CMK (cell line): ENCODE results near the gene CAPNS2.

Experiments
- DNase-seq: peaks from one replicate; pipeline ENCODE4 v3.0.0-alpha.2; 2010; ENCODE audit warnings: low read depth

Gene CAPNS2

GRCh38 chr16:55566432-55567175 lies at the start of gene CAPNS2:
Gene CAPNS2 (plus strand): TSS chr16:55566684. CDS start chr16:55566757, 73 bp downstream.
- no peak for DNase-seq

GRCh38 chr16:55521792-55522191 lies 44.7 kb upstream of the CAPNS2 start:
- no peak for DNase-seq

GRCh38 chr16:55526441-55526840 lies 40.0 kb upstream of the CAPNS2 start:
- DNase-seq = no peak

- no peak for DNase-seq
Measured at GRCh38 chr16:55527885-55528284, 38.6 kb upstream of the CAPNS2 start.

- no peak for DNase-seq
Measured at GRCh38 chr16:55529018-55529417, 37.5 kb upstream of the CAPNS2 start.

- DNase-seq = no peak
Measured at GRCh38 chr16:55530316-55530856, 36.1 kb upstream of the CAPNS2 start.

GRCh38 chr16:55532227-55532626 lies 34.3 kb upstream of the CAPNS2 start:
- DNase-seq = no peak

GRCh38 chr16:55534756-55535155 lies 31.7 kb upstream of the CAPNS2 start:
- DNase-seq = no peak

GRCh38 chr16:55539049-55539448 lies 27.4 kb upstream of the CAPNS2 start:
- DNase-seq = no peak

- no peak for DNase-seq
Measured at GRCh38 chr16:55539488-55539887, 27.0 kb upstream of the CAPNS2 start.

GRCh38 chr16:55540221-55540620 lies 26.3 kb upstream of the CAPNS2 start:
- DNase-seq = no peak

- no peak for DNase-seq
Measured at GRCh38 chr16:55542459-55543082, 23.9 kb upstream of the CAPNS2 start.

- no peak for DNase-seq
Measured at GRCh38 chr16:55543472-55543871, 23.0 kb upstream of the CAPNS2 start.

GRCh38 chr16:55552621-55553020 lies 13.9 kb upstream of the CAPNS2 start:
- no peak for DNase-seq

- DNase-seq = no peak
Measured at GRCh38 chr16:55555436-55555835, 11.0 kb upstream of the CAPNS2 start.

GRCh38 chr16:55557186-55557585 lies 9.3 kb upstream of the CAPNS2 start:
- no peak for DNase-seq

GRCh38 chr16:55559233-55559632 lies 7.3 kb upstream of the CAPNS2 start:
- DNase-seq = no peak

GRCh38 chr16:55559933-55560516 lies 6.5 kb upstream of the CAPNS2 start:
- no peak for DNase-seq

GRCh38 chr16:55561319-55561848 lies 5.1 kb upstream of the CAPNS2 start:
- DNase-seq = no peak

GRCh38 chr16:55562936-55563335 lies 3.5 kb upstream of the CAPNS2 start:
- no peak for DNase-seq

- DNase-seq = no peak
Measured at GRCh38 chr16:55563797-55564196, 2.7 kb upstream of the CAPNS2 start.

GRCh38 chr16:55565086-55565485 lies 1.4 kb upstream of the CAPNS2 start:
- no peak for DNase-seq

- DNase-seq = no peak
Measured at GRCh38 chr16:55567382-55567781, 898 bp downstream of the CAPNS2 start.
